GM21528 (cell line): Measurements from ENCODE around the gene SDF4.

Experiments used
- ATAC-seq: cut with Tn5 transposase; IDR thresholded peaks from one replicate; pipeline ENCODE4 v1.9.1; 2021; ENCODE audit warnings: mild to moderate bottlenecking, moderate library complexity; ENCODE audit not compliant: unreplicated experiment, low FRiP score

SDF4 gene

DNA sequence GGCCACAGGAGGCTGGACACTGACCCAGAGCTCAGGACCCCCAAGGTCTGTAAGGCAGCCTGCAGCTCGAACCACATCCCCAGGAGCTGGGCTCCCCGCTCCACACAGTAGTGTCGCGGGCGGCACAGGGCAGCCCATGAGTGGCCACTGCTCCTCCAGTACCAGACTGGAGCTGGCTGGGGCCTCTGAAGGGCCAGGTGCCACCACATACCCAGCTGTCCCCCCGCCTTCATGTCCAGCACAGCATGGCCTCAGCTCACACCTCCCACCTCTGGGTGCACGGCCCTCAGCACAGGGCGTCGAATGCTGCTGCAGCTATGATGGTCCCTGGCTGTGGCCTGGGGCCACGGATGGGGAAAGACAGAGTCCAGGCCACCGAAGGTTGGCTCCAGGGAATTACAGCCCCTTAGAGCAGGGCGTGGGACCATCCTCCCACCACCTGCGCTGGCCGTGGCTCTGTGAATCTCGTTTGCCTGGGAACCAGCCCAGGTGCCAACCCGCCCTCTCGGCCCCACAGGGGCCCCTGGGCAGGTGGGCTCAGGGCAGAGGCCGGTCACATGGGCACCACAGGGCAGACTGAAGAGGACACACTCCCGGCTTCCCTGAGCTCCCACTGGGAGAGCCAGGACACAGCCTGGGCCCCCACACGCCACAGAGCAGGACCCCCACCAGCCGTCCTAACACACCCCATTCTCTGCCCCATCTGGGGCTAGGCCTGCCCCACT is 15.8 kb downstream of the SDF4 start:
- ATAC-seq = no peak

DNA sequence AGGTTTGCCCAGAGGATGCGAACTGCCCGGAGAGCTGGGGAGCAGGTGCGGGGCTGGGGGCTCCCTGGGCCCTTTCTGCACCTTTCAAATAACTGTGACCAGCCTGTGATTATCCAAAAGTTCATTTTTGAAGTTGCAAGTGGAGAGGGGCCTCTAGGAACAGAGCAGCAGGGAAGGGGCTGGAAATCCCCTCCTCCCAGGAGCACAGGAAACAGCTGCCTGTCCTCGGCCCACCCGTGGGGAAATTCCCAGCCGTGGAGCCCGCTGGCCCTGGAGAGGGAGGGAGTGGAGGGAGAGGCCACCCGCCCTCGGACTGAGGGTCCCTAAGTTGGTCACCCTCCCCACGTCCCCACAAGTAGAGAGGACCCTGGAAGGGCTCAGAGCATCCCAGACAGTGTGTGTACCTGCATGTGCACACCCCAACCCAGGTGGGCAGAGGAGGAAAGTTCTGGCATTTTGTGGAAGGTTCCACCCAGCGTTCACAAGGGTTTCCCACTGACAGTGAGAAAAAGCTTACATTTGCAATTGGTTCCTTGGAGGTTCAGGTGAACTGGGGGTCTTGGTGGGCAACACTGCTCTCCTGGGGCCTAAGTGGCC is 16.6 kb downstream of the SDF4 start:
- no peak for ATAC-seq

DNA sequence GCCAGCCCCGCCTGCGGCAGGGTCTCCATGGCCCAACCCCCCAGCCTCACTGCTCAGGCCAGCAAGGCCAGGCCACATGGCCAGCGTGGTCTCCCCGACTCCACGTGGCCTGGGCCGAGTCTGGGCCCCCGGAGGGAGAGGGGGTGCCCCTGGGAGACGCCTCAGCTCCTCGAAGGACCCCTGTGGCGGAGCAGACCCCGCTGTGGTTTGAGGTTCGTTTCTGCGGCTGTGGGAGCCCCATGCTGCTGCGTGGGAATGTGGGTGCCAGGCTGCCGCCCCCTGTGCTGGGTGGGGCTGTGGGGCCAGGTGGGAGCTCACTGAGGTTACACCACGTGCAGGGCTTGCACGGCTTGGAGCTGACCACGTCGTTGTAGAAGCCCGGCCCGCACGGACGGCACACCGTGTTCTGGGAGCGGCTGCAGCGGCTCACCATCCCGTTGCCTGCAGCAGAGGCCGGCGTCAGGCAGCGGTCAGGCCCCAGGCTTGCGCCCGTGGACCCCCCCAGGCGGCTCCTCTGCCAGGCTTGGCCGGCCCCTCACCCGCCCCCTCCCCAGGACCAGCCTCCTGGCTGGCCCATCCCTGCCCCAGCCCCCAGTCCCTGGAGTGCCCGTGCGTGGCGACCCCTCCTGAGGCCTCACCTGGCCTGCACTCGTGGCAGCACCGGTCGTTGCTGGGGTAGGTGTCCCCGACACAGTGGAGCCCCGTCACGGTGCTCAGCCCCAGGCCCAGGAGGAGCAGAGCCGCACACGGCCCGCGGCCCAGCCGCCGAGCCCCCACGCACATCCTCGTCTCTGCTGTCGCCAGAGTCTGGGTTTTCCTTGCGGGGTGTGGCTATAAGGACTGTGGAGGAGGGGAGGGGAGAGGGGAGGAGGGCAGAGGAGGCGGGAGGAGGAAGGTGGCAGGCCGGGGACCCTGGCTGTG is 18.2 kb downstream of the SDF4 start, which contains the start of gene TNFRSF4:
Gene TNFRSF4 (minus strand): TSS at position 809 of the 921 bp plus-strand sequence. CDS start 26 bp downstream, at position 783.
- no peak for ATAC-seq

DNA sequence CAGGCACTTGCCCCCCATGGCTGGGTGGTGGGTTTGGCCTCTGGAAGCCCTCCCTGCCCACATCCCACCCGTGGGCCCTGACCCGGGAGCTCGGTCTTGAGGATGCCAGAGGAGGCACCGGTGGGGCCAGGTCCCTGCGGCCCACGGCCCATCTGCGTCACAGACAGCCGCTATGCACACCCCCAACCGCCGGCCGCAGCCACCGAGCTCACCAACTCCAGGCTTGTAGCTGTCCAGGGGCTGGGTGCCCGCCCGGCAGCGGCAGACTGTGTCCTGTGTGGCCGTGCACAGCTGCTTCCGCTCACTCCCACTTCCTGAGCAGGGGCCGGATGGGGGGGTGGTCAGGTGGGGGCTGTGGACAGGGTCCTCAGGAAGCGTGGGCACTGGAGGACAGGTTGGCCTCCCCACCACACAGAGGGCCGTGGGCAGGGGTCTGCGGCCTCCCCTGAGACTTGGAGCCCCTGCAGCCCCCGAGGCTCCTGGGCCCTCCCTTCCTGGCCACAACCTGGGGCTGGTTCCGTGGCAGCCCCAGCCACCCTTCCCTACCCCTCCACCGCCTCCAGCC is 18.9 kb downstream of the SDF4 start:
- ATAC-seq = no peak

DNA sequence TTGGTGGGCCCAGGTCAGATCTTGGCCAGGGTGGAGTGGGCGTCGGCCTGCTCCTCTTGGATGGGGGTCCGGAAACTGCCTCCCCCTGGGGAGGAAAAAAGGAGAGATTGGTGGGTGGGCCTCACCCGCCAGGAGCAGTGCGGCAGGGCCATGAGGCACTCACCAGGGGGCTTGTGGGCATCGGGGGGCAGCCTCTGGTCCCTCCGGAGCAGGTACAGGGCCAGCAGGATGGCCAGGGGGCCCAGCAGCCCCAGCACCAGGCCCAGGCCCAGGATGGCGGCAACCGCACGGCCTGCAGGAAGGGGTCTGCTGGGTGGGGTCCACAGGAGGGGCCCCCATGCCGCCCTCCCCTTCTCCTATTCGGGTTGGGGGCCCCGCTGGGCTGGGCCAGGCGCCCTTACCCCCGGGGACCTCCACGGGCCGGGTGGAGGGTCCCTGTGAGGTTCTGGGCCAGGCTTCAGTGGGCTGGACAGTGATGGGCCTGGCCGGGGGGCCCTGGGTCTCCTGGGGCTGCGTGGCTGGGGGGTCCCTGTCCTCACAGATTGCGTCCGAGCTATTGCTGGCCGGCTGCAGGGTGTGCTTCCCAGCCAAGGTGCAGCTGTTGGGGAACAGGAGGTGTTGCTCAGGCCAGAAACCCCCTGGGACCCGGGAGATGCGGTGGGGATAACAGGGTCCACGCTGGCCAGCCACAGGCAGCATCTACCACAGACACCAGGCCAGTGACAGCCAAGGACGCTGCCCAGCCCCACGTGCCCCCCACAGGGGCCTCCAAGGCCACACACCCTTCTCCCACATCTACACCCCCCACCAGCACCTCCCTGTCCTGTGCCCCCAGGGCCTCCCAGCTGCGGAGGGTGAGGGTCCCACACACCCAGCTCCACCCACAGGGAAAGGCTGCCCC is 20.0 kb downstream of the SDF4 start:
- no peak for ATAC-seq

DNA sequence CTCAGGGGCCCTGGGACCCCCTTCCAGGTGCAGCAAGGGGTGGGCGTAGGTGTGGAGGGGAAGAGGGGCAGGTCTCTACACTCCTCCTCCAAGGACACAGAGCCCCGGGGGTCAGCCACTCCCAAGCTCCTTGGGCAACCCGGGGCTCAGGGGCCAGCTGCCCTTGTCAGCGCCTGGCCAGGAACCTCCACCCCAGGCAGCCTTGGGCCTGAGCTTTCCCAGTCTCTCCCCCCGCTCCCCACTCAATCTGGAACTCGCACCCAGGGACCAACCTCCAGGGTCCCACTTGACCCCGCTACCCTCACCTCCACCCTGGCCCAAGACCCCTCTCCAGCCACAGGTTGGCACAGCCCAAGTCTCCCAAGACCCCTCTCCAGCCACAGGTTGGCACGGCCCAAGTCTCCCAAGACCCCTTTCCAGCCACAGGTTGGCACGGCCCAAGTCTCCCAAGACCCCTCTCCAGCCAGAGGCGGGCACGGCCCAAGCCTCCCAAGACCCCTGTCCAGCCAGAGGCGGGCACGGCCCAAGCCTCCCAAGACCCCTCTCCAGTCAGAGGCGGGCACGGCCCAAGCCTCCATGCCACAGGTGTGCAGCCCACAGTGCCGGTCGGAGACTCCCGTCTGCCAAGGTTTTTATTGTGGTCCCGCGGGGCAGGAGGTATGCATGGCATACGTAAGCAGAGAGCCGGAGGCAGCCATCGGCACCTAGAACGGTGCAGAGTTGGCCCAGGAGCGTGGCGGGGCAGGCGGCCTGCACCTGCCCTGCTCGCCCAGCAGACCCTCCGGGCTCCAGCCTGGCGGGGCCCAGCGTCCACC is 20.9 kb downstream of the SDF4 start:
- ATAC-seq = no peak

DNA sequence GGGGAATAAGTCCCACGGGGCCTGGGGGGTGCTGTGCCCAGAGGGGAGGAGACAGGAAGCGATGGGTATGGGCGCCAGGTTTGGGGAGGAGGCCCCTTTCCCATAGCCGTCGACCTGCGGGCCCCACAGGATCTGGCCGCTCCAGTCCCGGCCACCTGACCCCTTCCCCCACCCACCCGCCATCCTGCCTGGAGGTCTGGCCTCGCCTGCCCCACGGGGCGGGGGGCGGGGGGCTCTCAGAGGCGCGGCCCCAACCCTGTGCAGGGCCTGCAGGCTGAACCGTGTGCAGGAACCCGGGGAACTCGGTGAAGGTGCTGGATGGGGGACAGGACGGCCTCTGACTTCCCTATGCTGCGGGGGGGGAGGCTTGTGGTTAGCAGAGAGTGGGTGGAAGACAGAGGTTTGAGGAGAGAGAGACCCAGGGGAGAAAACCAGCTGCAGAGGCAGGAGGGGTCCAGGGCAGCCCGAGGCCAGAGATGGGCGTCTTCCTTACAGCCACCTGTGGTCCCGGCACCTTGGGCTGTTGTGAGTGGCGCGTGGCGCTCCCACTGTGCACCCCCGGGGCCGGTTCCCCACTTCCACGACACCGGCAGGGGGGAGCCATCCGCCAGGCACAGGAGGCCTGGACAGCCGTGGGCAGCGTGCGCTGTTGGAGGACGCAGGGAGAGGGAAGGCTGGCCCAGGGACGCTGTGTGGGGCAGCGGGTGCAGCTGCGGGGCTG is 22.9 kb downstream of the SDF4 start:
- ATAC-seq = no peak

DNA sequence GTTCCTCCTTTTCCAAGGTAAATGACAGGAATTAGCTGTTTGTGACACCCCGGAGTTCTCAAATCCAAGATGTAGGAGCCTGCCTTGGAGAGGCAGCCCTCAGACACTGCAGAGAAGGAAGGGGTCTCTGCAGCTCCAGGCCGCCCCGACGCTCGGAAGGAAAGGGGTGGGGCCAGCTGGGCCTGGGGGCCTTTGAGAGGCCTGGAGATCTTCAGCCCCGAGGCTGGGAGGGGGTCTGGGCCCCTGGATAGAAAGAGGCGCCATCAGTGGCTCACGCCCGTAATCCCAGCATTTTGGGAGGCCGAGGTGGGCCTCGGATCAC is 24.3 kb downstream of the SDF4 start:
- ATAC-seq = no peak

DNA sequence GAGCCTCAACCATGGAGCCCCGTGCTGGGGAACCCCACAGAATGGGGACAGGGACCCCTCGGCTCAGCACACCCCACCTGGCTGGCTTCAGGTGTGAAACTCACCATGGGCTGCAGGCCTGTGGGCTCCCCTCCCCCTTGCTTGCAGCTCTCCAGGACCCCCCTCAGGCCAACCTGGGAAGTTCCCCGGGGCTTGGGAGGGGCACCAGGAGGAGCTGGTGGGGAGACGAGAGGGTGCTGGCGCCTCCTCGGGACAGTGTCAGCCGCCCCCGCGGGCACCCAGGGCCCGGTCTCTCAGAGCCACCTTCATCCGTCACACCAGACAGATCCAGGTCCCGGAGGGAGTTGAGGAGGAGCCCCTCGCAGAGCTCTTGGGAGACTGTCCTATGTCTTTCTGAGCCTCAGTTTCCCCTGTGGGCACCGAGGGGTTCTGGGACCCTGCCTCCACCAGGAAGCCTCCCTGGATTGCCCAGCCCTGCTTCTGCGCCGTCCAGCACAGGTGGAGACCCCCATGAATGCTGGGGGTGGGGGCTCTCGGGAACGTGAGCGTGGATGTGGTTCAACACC is 24.8 kb downstream of the SDF4 start:
- ATAC-seq = no peak

DNA sequence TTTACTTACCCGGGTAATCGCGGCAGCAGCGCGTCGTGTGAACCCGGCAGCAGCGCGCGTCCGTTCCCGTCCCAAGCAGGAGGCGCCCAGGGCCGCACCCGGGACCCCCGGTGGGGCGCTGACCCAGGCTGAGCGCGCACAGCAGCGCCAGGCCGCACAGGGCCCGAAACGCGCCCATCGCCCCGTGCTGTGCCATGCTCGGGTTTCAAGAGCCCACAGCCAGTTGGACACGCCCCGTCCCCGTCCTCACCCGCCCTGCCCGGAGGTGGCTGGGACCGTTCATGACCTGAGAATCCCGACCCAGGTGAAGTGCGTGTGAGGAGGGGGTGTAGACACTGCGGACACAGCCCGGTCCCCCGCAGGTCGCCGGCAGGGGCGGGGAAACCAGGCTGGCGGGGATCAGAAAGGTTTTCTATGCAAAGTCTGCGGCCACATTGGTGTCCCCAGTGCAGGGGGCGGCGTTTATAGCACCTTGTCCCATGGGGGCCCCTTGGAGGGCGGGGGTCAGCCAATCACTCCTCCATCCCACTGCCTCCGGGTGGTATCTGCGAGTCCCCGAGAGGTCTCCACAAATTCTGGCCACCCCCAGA is 25.3 kb downstream of the SDF4 start, which contains the start of gene TNFRSF18:
Gene TNFRSF18 (minus strand): TSS at position 217 of the 590 bp plus-strand sequence. CDS start 21 bp downstream, at position 196.
- ATAC-seq = no peak

DNA sequence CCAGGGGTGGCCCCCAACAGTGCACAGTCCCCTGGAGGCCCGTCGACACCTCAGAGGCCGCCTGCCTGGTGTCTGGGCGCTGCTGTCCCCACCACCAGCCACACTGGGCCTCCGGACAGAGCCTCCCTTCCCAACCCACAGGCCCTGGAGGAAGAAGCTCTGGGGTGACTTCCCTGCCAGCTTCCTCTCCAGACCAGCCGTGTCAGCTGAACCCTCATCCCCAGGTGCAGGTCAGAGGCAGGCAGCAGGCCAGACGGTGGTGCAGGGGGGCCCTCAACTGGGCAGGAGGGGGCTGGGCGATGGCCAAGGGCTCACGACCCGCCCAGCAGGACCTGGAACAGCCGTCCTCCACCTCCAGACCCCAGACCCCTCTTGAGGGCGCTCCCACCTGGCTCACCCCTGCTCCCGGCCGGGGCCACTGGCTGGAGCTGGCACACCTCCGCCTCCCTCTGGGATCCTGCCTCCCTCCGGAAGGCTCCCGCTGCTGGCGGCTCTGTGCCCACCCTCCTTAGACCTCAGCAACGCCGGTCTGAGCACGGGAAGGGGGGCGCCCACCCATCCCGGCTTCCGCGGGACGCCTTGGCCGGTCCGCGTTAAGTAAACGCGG is 25.9 kb downstream of the SDF4 start:
- ATAC-seq = no peak

DNA sequence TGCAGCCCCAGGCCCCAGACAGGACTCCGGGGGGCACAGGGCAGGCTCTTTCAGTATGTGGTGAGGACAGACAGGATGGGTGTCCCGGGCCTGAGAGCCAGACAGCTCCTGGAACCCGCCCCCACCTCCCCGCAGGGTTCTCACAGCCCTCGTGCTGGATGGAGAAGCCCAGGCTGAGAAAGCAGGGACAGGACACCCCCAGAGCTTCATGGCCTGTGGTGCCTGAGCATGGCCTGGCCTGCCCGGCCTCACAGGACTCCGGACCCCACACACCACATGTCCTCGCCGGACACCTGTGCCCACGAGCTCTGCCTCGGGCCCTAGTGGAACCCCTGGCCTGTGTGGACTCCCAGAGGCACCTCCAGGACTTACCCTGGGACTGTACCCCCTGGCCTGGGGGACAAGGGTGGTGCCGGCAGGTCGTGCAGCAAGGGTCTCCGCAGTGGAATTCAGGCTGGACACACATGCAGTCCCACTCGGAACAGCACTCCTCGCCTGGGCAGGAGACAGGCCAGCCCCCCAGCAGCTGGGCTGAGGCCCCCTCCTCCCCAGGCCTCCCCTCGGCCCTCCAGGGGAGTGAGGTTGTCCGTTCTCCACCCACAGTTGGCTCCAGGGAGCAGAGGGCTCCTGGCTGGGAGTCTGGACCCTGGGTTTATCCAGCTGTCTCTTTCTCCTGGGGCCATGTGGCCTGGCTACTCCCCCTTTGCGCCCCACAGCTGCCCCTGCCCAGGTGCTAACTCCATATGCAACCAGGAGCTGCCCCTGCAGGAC is 26.6 kb downstream of the SDF4 start:
- ATAC-seq = no peak

DNA sequence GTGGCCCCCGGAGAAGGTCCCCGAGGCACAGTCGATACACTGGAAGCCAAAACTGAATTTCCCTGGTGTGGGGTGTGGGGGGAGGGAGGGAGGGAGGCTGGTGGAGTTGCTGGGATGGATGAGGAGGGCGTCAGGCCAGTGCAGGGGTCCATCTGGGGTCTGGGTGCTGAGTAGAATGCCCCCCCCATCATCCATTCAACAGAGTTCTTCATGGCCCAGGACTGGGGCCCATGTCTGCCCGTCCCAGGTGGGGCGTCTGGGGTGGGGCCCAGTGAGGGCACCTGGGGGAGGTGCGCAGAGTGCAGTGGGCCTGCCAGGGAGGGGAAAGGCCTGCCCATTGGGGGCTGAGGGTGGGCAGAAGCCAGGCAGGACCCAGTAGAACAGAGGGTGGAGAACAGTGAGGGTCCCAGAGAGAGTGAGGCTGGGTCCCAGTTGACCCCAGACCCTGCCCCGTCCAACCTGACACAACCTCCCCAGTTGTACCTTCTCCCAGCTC is 27.3 kb downstream of the SDF4 start:
- ATAC-seq = no peak

DNA sequence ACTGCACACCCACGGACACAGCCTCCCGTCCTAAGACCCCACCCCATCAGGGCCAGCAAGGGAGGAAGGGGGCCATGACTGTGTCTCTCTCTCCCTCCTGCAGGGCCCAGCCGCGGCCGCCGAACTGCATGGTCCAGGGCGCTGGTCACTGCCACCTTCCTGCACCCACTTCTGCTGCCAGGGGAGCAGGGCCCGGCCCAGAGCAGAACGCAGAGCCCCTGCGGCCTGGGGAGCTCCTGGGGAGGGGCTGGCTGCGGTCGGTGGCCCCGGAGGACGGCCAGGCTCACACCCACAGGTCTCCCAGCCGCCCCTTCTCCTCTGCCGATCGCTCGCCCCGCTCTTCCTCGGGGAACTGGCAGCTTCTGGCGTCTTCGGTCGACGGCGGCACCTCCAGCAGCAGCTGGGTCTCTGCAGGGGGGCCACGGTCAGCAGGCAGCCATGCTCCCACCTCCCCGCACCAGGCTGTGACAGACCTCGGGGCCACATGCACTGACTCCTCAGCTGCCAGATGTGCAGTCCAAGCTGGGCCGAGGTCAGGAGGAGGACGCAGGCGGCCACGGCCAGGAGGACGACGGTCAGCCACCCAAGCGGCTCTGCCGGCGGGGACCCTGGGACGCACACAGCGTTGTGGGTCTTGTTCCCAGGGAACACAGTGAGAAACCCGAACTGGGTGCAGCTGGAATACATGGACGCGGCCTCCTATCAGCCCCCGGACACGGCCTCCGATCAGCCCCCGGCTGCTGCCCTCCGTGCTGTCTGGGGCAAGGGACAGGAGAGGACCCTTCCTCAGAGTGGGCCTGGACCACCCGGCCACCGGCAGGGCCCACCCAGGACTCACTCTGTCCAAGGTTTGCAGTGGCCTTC is 28.0 kb downstream of the SDF4 start:
- no peak for ATAC-seq

DNA sequence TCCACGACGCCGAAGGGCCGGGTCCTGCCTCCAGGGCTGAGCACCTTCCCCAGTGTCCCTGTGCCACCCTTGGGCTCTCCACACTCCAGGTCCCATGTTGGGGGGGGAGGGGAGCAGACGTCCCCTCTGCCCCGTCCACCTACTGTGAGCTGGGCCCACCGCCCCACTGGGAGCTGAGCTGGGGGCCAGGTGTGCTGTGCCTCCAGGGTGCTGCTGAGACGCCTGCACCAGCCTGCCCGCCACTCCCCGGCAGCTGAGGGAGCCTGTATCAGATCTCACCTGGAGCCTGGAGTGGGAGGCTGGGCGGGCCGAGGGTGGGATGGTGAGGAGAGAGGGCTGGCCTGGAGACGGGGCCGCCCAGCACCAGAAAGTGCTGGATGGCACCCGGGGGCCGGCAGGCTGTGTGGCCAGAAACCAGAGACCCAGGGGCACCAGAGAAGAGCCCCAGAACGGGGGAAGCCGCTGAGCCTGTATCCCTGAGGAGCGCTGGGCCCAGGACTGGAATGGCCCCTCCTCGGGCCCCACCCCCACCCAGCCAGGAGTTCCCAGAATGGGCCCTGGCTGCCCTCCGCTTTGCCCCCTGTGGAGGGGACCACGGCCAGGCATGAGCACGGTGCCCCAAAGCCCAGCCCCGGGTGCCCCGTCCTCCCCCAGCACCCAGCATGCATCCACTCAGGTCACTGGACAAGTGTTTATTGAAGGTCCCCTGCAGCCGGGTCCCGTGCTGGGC is 28.8 kb downstream of the SDF4 start:
- ATAC-seq = no peak
